BJ (cell line): ENCODE results near the gene MXD1. TPM values are rescaled to one million over a fixed set of nuclear protein-coding genes. Genes with fewer than 3 reads are reported as not detected.

Source experiments
- CTCF ChIA-PET: fragments of 350-600 bp; formaldehyde crosslinking; extraction: SDS; loops from one replicate; lab custom pipeline; 2021; ENCODE audit warnings: antibody characterized with exemption, inconsistent platforms; lab: Yijun Ruan, JAX
- POLR2A ChIA-PET: fragments of 300-600 bp; sonication (Branson Sonifier 250); formaldehyde crosslinking; extraction: SDS; loops from one replicate; lab custom pipeline; 2021; ENCODE audit warnings: antibody characterized with exemption; lab: Charles Lee
- DNase-seq: peaks from one replicate; pipeline ENCODE4 v3.0.0-alpha.2; 2011; ENCODE audit warnings: low read depth
- H3K27me3 ChIP-seq: 2 replicates; pipeline ENCODE4 v1.6.0; 2011; ENCODE audit warnings: low read length; ENCODE audit not compliant: control insufficient read depth, insufficient read depth
- H3K36me3 ChIP-seq: 2 replicates; pipeline ENCODE4 v1.5.1; 2011; ENCODE audit warnings: low read length; ENCODE audit not compliant: control insufficient read depth, insufficient read depth
- H3K4me3 ChIP-seq: 2 replicates; pipeline ENCODE4 v1.5.1; 2011; ENCODE audit warnings: low read depth, mild to moderate bottlenecking, control low read depth, low read length
- polyA plus RNA-seq: library from polyadenylated mRNA; depleted of rRNA; stranded (reverse); fragments of >200 nt; gene quantifications from 2 replicates; pipeline ENCODE4 v1.2.3, GENCODE V29; 2011; rRNA removed
- small RNA-seq: library from RNA; depleted of rRNA; stranded (forward); fragments of <200 nt; gene quantifications from one replicate; pipeline ENCODE3, GENCODE V24; 2012; ENCODE audit warnings: low replicate concordance, low read depth; ENCODE audit not compliant: insufficient read length
- TF ChIP-seq, protein P1 (sequence below): IDR thresholded peaks from 2 replicates; pipeline ENCODE4 v1.5.1; 2011; ENCODE audit warnings: low read depth, mild to moderate bottlenecking, control low read depth, inconsistent platforms, low read length, moderate library complexity; ENCODE audit not compliant: insufficient read depth

The MXD1 gene
- polyA plus RNA-seq, 1 experiment: 3.9 TPM

DNA sequence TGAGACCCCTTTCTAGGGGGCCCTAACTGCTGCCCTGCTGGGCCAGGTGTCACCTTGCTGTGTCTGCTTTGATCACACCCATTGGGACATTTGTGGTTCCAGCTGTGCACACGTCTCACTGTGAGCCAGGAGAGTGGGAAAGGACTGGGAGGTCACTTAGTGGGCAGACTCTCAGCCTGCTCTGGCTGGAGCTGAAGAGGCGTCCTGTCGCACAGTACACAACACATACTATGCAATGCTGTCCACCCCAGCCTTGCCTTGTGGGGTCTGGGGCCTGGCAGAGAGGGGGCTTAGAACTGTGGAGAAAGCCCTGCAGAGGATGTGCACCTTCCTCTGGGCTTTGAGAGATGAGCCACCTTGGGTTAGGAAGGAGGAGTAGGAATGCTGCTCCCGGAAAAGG, 71.8 kb downstream of the MXD1 start:
- Histone ChIP-seq H3K27me3 (no peaks in the 10 kb centered on the region), H3K36me3 (no peaks in the 10 kb centered on the region), H3K4me3 (no peak overlapping the region)
- no peak for DNase-seq
- CTCF ChIA-PET: no interaction called here
- POLR2A ChIA-PET: no interaction called here
- TF ChIP-seq, protein P1, sequence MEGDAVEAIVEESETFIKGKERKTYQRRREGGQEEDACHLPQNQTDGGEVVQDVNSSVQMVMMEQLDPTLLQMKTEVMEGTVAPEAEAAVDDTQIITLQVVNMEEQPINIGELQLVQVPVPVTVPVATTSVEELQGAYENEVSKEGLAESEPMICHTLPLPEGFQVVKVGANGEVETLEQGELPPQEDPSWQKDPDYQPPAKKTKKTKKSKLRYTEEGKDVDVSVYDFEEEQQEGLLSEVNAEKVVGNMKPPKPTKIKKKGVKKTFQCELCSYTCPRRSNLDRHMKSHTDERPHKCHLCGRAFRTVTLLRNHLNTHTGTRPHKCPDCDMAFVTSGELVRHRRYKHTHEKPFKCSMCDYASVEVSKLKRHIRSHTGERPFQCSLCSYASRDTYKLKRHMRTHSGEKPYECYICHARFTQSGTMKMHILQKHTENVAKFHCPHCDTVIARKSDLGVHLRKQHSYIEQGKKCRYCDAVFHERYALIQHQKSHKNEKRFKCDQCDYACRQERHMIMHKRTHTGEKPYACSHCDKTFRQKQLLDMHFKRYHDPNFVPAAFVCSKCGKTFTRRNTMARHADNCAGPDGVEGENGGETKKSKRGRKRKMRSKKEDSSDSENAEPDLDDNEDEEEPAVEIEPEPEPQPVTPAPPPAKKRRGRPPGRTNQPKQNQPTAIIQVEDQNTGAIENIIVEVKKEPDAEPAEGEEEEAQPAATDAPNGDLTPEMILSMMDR: no peak

DNA sequence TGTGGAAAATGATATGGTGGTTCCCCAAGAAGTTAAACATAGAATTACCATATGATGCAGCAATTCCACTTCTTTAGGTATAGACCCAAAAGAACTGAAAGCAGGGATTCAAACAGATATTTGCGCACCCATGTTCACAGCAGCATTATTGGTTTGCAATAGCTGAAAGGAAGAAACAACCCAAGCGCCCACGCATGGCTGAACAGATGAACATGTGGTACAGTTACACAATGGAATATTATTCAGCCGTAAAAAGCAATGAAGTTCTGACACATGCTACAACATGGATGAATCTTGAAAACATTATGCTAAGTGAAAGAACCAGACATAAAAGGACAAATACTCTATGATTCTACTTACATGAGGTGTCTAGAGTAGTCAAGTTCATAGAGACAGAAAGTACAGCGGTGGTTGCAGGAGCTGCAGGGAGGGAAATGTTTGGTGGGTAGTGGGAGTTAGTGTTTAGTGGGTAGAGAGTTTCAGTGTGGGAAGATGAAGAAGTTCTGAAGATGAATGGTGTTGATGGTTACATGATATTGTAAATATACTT, 73.3 kb downstream of the MXD1 start:
- POLR2A ChIA-PET: no interaction called here

DNA sequence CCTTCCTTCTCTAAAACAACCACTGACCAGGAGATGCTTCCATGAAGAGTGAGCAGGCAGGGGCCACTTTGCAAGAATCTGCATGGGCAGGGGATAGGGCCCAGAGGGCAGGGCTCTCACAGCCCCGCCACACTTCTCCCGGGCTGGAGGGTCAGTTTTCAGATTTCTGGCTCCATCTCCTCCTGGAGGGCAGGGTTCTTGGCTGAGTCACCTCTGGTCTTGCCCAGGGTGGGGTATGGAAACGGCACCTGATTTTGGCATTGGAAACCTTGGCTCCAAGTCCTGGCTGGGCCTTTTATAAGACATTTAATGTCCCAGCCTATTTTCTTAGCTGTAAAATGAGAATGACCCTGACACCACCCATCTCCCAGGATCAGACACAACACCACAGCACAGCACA, 74.1 kb downstream of the MXD1 start:
- ChIA-PET POLR2A (no interaction called here), CTCF (no interaction called here)
- TF ChIP-seq, protein P1: no peak
- Histone ChIP-seq H3K27me3 (no peaks in the 10 kb centered on the region), H3K4me3 (no peak overlapping the region), H3K36me3 (no peaks in the 10 kb centered on the region)
- no peak for DNase-seq

More for the DNA sequence above, 73.3 kb downstream of the MXD1 start:
- no peak for DNase-seq
- TF ChIP-seq, protein P1: no peak
- Histone ChIP-seq H3K36me3 (no peaks in the 10 kb centered on the region), H3K27me3 (no peaks in the 10 kb centered on the region), H3K4me3 (no peak overlapping the region)
- CTCF ChIA-PET: no interaction called here

DNA sequence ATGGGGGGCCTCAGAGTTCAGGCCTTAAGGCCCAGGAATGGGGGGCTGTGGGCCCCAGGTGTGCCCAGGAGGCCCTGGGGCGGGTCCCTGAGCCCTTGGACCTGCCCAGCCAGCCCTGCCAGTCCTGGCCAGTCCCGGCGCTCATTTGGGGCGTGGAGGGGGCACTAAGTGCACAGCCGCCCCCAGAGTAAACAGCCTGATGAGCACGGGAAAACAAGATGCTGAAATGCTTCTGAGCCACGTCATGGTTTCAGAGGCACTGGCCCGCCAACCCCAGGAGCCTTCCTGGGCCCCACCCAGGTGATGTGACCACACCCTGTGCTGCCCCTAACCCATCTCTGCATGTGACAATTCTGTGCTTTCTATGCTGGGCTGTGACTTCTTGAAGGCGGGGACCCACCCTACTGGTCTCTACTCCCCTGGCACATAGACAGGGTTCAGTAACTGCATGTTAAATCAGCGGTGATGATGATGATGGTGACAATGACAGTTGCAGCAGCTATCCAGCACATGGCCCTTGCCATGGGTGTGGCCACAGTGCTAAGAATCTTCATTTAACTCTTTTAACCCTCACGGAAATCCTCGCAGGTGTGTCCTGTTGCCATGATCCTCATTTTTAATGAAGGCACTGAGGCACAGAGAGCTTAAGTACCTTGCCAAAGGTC, 74.7 kb downstream of the MXD1 start:
- ChIA-PET CTCF (no interaction called here), POLR2A (no interaction called here)
- TF ChIP-seq, protein P1: no peak
- Histone ChIP-seq H3K27me3 (no peaks in the 10 kb centered on the region), H3K36me3 (no peaks in the 10 kb centered on the region), H3K4me3 (no peak overlapping the region)
- no peak for DNase-seq

Small RNA genes lying within 50 kb of the gene (small RNA-seq; reads per million reads assigned to genes)
- gene RPL23AP92: not detected

Other genes starting within 250 kb of the MXD1 start
- gene ANXA4, start 173.0 kb upstream of the MXD1 start, polyA plus RNA-seq: 127 and 133 TPM in 2 replicates
- 2.1 and 4.0 TPM in 2 replicates for gene GMCL1, start 85.4 kb upstream of the MXD1 start, polyA plus RNA-seq
- 14.3 and 33.9 TPM in 2 replicates for gene SNRNP27, start 21.2 kb upstream of the MXD1 start, polyA plus RNA-seq
- gene ASPRV1, start 46.5 kb downstream of the MXD1 start, polyA plus RNA-seq: 0.17 and 0.29 TPM in 2 replicates
- 59.2 and 87.4 TPM in 2 replicates for gene PCBP1, start 172.4 kb downstream of the MXD1 start, polyA plus RNA-seq